Uterus (tissue), 4 donors: ENCODE results near the gene NTRK3. TPM values are rescaled to one million over a fixed set of nuclear protein-coding genes. Genes with fewer than 3 reads are reported as not detected.

ENCODE experiments used
- DNase-seq, 2 donors: peaks; one replicate each; pipeline ENCODE4 v3.0.0-alpha.2; 2019 to 2020
- H3K27ac ChIP-seq, 2 donors: fragments of 200-600 bp; sonication (generic); 1 replicate in 1 of 2; 2 replicates in 1 of 2; pipeline ENCODE4 v1.5.1; 2016 to 2018
- H3K27me3 ChIP-seq, 2 donors: fragments of 200-600 bp; sonication (generic); one replicate each; pipeline ENCODE4 v1.5.1; 2018 to 2019; ENCODE audit warnings: control low read depth in 1 of 2
- H3K36me3 ChIP-seq, 2 donors: fragments of 200-600 bp; sonication (generic); one replicate each; pipeline ENCODE4 v1.5.1; 2019; ENCODE audit warnings: control low read depth in 1 of 2
- H3K4me1 ChIP-seq, 2 donors: fragments of 200-600 bp; sonication (generic); one replicate each; pipeline ENCODE4 v1.5.1; 2018 to 2019; ENCODE audit warnings: control low read depth in 1 of 2
- H3K4me3 ChIP-seq, 2 donors: fragments of 200-600 bp; sonication (generic); 1 replicate in 1 of 2; 2 replicates in 1 of 2; pipeline ENCODE4 v1.5.1; 2018 to 2019; ENCODE audit warnings: mild to moderate bottlenecking in 1 of 2
- H3K9me3 ChIP-seq, 2 donors: fragments of 200-600 bp; sonication (generic); one replicate each; pipeline ENCODE4 v1.5.1; 2019; ENCODE audit warnings: control low read depth in 1 of 2
- POLR2A ChIP-seq, 2 donors: fragments of 450-650 bp; IDR thresholded peaks; one replicate each; pipeline ENCODE4 v1.6.1; 2016; ENCODE audit warnings: antibody characterized with exemption in 2 of 2, mild to moderate bottlenecking in 1 of 2, moderate library complexity in 1 of 2
- intact Hi-C: fragments of 100-400 bp; cut with DNase I; formaldehyde crosslinking; loops from one replicate; pipeline ENCODE4 v1.15.1; 2023; ENCODE audit warnings: low total_unique reads
- total RNA-seq, 4 donors: library from RNA; depleted of rRNA in 3 of 4; stranded (reverse); fragments of >200 nt in 3 of 4; gene quantifications; one replicate each; pipeline versions ENCODE4 v1.1.0 to v1.2.4, GENCODE V29; 2014 to 2023
- TF ChIP-seq, protein P1 (sequence below), 4 experiments: fragments of 200-600 bp in 2 of 4; fragments of 450-650 bp in 2 of 4; sonication (generic) in 2 of 4; IDR thresholded peaks; one replicate each; pipeline ENCODE4 v1.5.1; 2016 to 2019; ENCODE audit warnings: antibody characterized with exemption in 4 of 4, mild to moderate bottlenecking in 2 of 4, moderate library complexity in 1 of 4
- donor health status: DM: yes; HTN: yes; CAD: no.

NTRK3 gene
- total RNA-seq, 4 donors from 2014 or later, result 6.9 to 47.0 (median 32.5) TPM

GRCh38 chr15:88179562-88179961 lies 77.0 kb downstream of the NTRK3 start:
- DNase-seq, result no peak
- intact Hi-C loops, result no loop called here
- TF ChIP-seq POLR2A (IDR thresholded peaks at IDR 0.05), result no peak
- no peak overlapping the region for H3K27ac ChIP-seq
- no peaks in the 10 kb centered on the region for H3K27me3 ChIP-seq
- H3K4me3 ChIP-seq, result no peak overlapping the region
- no peaks in the 10 kb centered on the region for H3K4me1 ChIP-seq
- H3K36me3 ChIP-seq, result no peaks in the 10 kb centered on the region
- no peaks in the 10 kb centered on the region for H3K9me3 ChIP-seq

DNA sequence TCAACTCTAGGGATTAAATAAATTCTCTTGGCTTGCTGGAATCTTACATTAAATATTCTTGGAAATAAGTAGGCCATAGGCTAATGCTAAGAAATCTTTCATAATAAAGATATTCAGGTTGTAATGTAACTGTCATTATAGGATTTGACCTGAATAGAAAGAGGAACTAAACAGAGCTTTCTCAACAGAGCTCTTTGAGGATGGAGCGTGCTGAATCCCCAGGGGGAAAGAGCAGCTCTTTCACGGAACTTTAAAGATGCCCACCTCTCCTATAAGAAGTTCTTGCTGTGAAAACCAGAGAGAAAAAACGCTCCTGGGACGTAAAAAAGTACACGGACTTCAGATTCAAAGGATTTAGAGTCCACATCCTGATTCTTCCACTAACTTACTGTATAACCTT lies 77.9 kb downstream of the NTRK3 start:
- no peak overlapping the region for H3K4me3 ChIP-seq
- no peak overlapping the region for H3K27ac ChIP-seq
- no peaks in the 10 kb centered on the region for H3K27me3 ChIP-seq
- H3K9me3 ChIP-seq, result no peaks in the 10 kb centered on the region
- H3K4me1 ChIP-seq, result no peaks in the 10 kb centered on the region
- H3K36me3 ChIP-seq, result no peaks in the 10 kb centered on the region
- intact Hi-C loops, result no loop called here
- no peak for TF ChIP-seq POLR2A (IDR thresholded peaks at IDR 0.05)
- TF ChIP-seq, protein P1, sequence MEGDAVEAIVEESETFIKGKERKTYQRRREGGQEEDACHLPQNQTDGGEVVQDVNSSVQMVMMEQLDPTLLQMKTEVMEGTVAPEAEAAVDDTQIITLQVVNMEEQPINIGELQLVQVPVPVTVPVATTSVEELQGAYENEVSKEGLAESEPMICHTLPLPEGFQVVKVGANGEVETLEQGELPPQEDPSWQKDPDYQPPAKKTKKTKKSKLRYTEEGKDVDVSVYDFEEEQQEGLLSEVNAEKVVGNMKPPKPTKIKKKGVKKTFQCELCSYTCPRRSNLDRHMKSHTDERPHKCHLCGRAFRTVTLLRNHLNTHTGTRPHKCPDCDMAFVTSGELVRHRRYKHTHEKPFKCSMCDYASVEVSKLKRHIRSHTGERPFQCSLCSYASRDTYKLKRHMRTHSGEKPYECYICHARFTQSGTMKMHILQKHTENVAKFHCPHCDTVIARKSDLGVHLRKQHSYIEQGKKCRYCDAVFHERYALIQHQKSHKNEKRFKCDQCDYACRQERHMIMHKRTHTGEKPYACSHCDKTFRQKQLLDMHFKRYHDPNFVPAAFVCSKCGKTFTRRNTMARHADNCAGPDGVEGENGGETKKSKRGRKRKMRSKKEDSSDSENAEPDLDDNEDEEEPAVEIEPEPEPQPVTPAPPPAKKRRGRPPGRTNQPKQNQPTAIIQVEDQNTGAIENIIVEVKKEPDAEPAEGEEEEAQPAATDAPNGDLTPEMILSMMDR (IDR thresholded peaks at IDR 0.05), result no peak
- no peak for DNase-seq

DNA sequence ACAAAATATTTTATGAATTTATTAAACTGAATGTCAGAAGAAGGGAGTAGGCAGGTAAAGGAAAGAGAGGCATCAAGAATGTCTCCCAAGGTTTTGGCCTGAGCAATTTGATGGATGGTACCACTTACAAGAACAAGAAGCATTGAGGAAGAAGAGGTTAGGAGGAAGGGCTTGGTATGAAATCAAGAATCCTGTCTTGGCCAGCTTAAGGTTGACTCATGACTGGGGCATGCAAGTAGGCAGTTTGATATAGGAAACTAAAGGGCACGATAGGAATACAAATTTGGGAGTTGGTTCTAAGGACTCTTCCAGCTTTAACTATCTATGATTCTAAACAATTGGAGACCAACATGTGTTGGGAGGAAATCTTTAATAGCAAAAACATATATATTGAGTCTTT lies 79.1 kb downstream of the NTRK3 start:
- intact Hi-C loops, result no loop called here
- no peaks in the 10 kb centered on the region for H3K27me3 ChIP-seq
- H3K4me1 ChIP-seq, result no peaks in the 10 kb centered on the region
- DNase-seq, result no peak
- H3K36me3 ChIP-seq, result no peaks in the 10 kb centered on the region
- no peak overlapping the region for H3K4me3 ChIP-seq
- H3K9me3 ChIP-seq, result no peaks in the 10 kb centered on the region
- TF ChIP-seq, protein P1 (IDR thresholded peaks at IDR 0.05), result no peak
- no peak for TF ChIP-seq POLR2A (IDR thresholded peaks at IDR 0.05)
- no peak overlapping the region for H3K27ac ChIP-seq

- H3K4me3 ChIP-seq, result no peak overlapping the region
- H3K27me3 ChIP-seq, result no peaks in the 10 kb centered on the region
- no peaks in the 10 kb centered on the region for H3K9me3 ChIP-seq
- no peaks in the 10 kb centered on the region for H3K36me3 ChIP-seq
- H3K27ac ChIP-seq, result no peak overlapping the region
- no peak for DNase-seq
- TF ChIP-seq POLR2A (IDR thresholded peaks at IDR 0.05), result no peak
- TF ChIP-seq, protein P1 (IDR thresholded peaks at IDR 0.05), result no peak
- H3K4me1 ChIP-seq, result no peaks in the 10 kb centered on the region
- intact Hi-C loops, result no loop called here
These were observed 82.0 kb downstream of the NTRK3 start for GRCh38 chr15:88174571-88174970.

DNA sequence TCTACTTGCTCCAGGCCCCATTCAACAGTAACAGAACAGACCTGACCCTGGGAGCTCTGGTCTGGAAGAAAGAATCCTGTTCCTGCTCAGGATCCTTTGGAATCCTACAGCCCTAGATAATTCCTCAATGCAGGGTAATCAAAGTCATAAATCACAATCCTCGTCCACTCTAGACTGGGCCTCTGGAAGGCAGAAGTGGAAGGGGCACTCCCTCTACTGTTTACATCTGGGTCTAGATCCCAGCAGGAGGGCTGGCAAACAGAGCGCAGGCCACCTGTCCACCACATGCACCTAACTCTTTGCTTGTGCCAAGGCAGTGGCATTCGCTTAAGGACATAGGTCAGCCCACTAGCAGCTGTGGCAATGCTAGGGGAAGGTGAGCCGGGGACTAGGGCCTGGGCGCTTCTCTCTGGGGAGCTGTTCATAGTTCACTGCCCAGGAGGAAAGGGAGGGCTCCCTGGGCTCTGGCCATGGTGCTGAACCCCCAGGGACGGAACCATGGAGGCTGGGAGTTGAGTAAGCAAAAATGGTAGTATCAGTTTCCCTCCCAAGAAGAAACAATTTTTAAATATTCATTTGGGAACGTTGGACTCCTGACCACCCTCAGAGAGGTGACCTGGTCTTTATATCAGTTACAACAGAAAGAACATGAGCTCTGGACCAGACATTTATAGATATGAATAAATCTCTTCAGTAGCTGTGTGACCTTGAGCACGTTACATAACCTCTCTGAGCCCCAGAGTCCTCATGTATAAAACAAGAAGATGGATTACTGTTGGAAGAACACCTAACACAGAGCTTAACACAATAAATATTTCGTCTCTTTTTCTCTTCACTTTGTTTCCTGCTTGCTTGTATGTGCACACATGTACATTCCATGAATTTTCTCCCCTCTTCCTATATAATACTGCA lies 90.2 kb downstream of the NTRK3 start:
- Histone ChIP-seq H3K27me3 (no peaks in the 10 kb centered on the region), H3K9me3 (no peaks in the 10 kb centered on the region), H3K4me1 (no peaks in the 10 kb centered on the region), H3K36me3 (no peaks in the 10 kb centered on the region), H3K4me3 (no peak overlapping the region), H3K27ac (no peak overlapping the region)
- no peak for DNase-seq
- TF ChIP-seq POLR2A (IDR thresholded peaks at IDR 0.05), result no peak
- TF ChIP-seq, protein P1 (IDR thresholded peaks at IDR 0.05), result no peak
- intact Hi-C loops, result no loop called here
